ENCODE data around the gene TNS3. TPM values are rescaled to one million over a fixed set of nuclear protein-coding genes. Genes with fewer than 3 reads are reported as not detected.

Gene TNS3
- total and polyA plus RNA-seq, 5 donors from 2014 or later, result 1.4 TPM; not detected in 4

GRCh38 chr7:47509571-47509970, 72.3 kb downstream of the TNS3 start:
- Histone ChIP-seq H3K27me3 (ENCODE audit: control insufficient read depth, insufficient read depth, low read length) (no peaks in the 10 kb centered on the region), H3K4me1 (ENCODE audit: control insufficient read depth, insufficient read depth, low read length, poor library complexity, severe bottlenecking) (no peaks in the 10 kb centered on the region), H3K27ac (ENCODE audit: insufficient read depth, low read length, poor library complexity, severe bottlenecking) (no peak overlapping the region), H3K4me3 (ENCODE audit: low read depth, low read length) (no peak overlapping the region), H3K9me3 (ENCODE audit: control insufficient read depth in 2 of 2, low read length in 2 of 2) (no peaks in the 10 kb centered on the region), H3K36me3 (ENCODE audit: control insufficient read depth, insufficient read depth, low read length) (no peaks in the 10 kb centered on the region)
- H3K4me3 Mint-ChIP-seq, result no peak overlapping the region
- H3K27ac Mint-ChIP-seq, result no peak overlapping the region
- no peaks in the 10 kb centered on the region for H3K4me1 Mint-ChIP-seq
- no peak for DNase-seq
- H3K27me3 Mint-ChIP-seq, result no peaks in the 10 kb centered on the region
- peaks cover 0 to 2% (median 0%) of the 10 kb centered on the region in 7 donors for H3K9me3 Mint-ChIP-seq
- H3K36me3 Mint-ChIP-seq, result no peaks in the 10 kb centered on the region
- ATAC-seq (ENCODE audit: low read depth in 2 of 2), result no peak

DNA sequence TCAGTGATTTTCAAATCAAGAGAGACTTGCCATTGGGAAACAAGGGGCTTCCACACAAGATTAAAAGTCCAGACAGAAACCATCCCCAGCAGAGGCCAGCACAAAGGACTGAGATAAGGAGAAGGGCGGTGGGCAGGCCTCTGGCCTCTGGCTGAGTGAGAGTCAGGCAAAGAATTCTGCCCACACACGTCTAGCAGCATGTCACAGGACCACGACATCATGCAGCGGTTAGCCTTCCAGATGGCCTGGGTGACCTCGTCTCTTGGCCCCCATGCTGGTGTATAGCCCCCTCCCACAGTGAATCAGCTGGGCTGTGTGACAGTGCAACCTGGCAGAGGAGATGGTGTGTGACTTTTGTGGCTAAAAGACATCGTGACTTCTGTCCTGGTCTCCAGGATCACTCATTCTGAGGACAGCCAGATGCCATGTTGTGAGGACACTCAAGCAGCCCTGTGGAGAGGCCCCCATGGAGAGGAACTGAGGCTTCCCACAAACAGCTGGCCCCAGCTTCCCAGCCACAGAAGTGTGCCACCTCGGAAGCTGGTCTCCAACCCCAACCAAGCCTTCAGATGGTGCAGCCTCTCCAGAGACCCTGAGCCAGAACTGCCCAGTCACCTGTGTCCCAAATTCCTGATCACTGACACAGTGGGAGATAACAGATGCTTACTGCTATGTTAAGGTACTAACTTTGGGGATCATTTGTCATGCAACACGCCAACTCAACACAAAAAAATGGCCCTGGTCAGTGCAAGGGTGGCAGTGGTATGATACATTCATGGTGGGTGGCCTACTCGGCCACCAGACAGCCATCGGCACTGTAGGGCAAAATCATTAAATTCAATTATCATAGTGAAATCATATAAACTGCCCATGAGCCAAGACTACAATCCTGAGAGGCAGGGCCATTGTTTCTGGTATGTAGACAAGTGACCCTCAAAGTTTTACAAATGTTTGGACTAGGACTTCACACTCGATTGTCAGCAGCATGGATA, 73.2 kb downstream of the TNS3 start:
- Histone ChIP-seq H3K4me3 (ENCODE audit: low read depth, low read length) (no peak overlapping the region), H3K4me1 (ENCODE audit: control insufficient read depth, insufficient read depth, low read length, poor library complexity, severe bottlenecking) (no peaks in the 10 kb centered on the region), H3K27ac (ENCODE audit: insufficient read depth, low read length, poor library complexity, severe bottlenecking) (no peak overlapping the region), H3K9me3 (ENCODE audit: control insufficient read depth in 2 of 2, low read length in 2 of 2) (no peaks in the 10 kb centered on the region), H3K36me3 (ENCODE audit: control insufficient read depth, insufficient read depth, low read length) (no peaks in the 10 kb centered on the region), H3K27me3 (ENCODE audit: control insufficient read depth, insufficient read depth, low read length) (no peaks in the 10 kb centered on the region)
- no peak overlapping the region for H3K4me3 Mint-ChIP-seq
- H3K9me3 Mint-ChIP-seq, result peaks cover 0 to 2% (median 0%) of the 10 kb centered on the region in 7 donors
- H3K36me3 Mint-ChIP-seq, result no peaks in the 10 kb centered on the region
- H3K27ac Mint-ChIP-seq, result no peak overlapping the region
- no peak for ATAC-seq (ENCODE audit: low read depth in 2 of 2)
- no peaks in the 10 kb centered on the region for H3K27me3 Mint-ChIP-seq
- DNase-seq, result no peak
- H3K4me1 Mint-ChIP-seq, result no peaks in the 10 kb centered on the region

GRCh38 chr7:47507522-47507921, 74.4 kb downstream of the TNS3 start:
- Histone ChIP-seq H3K27ac (ENCODE audit: insufficient read depth, low read length, poor library complexity, severe bottlenecking) (no peak overlapping the region), H3K27me3 (ENCODE audit: control insufficient read depth, insufficient read depth, low read length) (no peaks in the 10 kb centered on the region), H3K4me3 (ENCODE audit: low read depth, low read length) (no peak overlapping the region), H3K4me1 (ENCODE audit: control insufficient read depth, insufficient read depth, low read length, poor library complexity, severe bottlenecking) (no peaks in the 10 kb centered on the region), H3K9me3 (ENCODE audit: control insufficient read depth in 2 of 2, low read length in 2 of 2) (no peaks in the 10 kb centered on the region), H3K36me3 (ENCODE audit: control insufficient read depth, insufficient read depth, low read length) (no peaks in the 10 kb centered on the region)
- peaks cover 0 to 2% (median 0%) of the 10 kb centered on the region in 7 donors for H3K9me3 Mint-ChIP-seq
- no peak overlapping the region for H3K4me3 Mint-ChIP-seq
- no peak for ATAC-seq (ENCODE audit: low read depth in 2 of 2)
- H3K27me3 Mint-ChIP-seq, result no peaks in the 10 kb centered on the region
- DNase-seq, result no peak
- H3K36me3 Mint-ChIP-seq, result no peaks in the 10 kb centered on the region
- no peak overlapping the region for H3K27ac Mint-ChIP-seq
- no peaks in the 10 kb centered on the region for H3K4me1 Mint-ChIP-seq

GRCh38 chr7:47506382-47507339, 75.2 kb downstream of the TNS3 start:
- Histone ChIP-seq H3K4me3 (ENCODE audit: low read depth, low read length) (no peak overlapping the region), H3K27me3 (ENCODE audit: control insufficient read depth, insufficient read depth, low read length) (no peaks in the 10 kb centered on the region), H3K36me3 (ENCODE audit: control insufficient read depth, insufficient read depth, low read length) (no peaks in the 10 kb centered on the region), H3K4me1 (ENCODE audit: control insufficient read depth, insufficient read depth, low read length, poor library complexity, severe bottlenecking) (no peaks in the 10 kb centered on the region), H3K27ac (ENCODE audit: insufficient read depth, low read length, poor library complexity, severe bottlenecking) (no peak overlapping the region), H3K9me3 (ENCODE audit: control insufficient read depth in 2 of 2, low read length in 2 of 2) (no peaks in the 10 kb centered on the region)
- ATAC-seq (ENCODE audit: low read depth in 2 of 2) (no peak), DNase-seq (no peak)
- Mint-ChIP-seq H3K27me3 (no peaks in the 10 kb centered on the region), H3K9me3 (peaks cover 0 to 2% (median 0%) of the 10 kb centered on the region in 7 donors), H3K4me1 (no peaks in the 10 kb centered on the region), H3K4me3 (no peak overlapping the region), H3K36me3 (no peaks in the 10 kb centered on the region), H3K27ac (no peak overlapping the region)

DNA sequence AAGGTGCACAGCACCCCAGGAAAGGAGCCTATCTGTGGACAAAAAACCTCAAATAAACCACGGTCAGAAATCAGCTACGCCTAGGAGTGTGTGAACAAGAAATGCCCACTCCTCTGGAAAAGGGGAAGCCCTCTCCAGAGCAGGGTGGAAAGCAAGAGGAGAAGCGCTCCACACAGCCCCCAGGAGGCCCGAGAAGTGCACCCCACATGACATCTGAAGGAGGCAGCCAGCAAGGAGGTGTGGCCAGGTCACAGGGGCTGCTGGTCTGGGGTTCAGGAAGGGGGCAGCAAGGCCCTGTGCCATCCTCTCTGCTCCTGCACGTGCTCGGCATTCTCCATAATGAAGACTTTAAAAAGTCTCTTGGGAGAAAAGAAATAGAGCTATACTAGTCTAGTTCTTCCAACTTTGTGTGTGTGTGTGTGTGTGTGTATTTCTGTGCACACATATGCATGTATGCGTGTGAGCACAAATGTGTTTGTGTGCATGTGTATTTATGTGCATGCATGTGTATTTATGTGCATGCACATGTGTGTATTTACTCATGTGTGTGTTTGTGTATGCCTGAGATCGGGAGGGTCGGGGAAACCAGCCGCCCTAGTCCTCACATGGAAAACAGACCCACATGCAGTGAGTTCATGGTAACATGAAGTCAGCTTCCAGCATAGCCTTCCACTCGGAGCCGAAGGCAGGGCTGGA, 76.5 kb downstream of the TNS3 start:
- no peaks in the 10 kb centered on the region for H3K36me3 Mint-ChIP-seq
- peaks cover 0 to 2% (median 0%) of the 10 kb centered on the region in 7 donors for H3K9me3 Mint-ChIP-seq
- no peak overlapping the region for H3K4me3 ChIP-seq (ENCODE audit: low read depth, low read length)
- no peaks in the 10 kb centered on the region for H3K27me3 Mint-ChIP-seq
- ATAC-seq (ENCODE audit: low read depth in 2 of 2) (no peak), DNase-seq (no peak)
- H3K36me3 ChIP-seq (ENCODE audit: control insufficient read depth, insufficient read depth, low read length), result no peaks in the 10 kb centered on the region
- no peak overlapping the region for H3K27ac Mint-ChIP-seq
- H3K9me3 ChIP-seq (ENCODE audit: control insufficient read depth in 2 of 2, low read length in 2 of 2), result no peaks in the 10 kb centered on the region
- no peaks in the 10 kb centered on the region for H3K4me1 Mint-ChIP-seq
- H3K27me3 ChIP-seq (ENCODE audit: control insufficient read depth, insufficient read depth, low read length), result no peaks in the 10 kb centered on the region
- no peaks in the 10 kb centered on the region for H3K4me1 ChIP-seq (ENCODE audit: control insufficient read depth, insufficient read depth, low read length, poor library complexity, severe bottlenecking)
- H3K4me3 Mint-ChIP-seq, result no peak overlapping the region
- no peak overlapping the region for H3K27ac ChIP-seq (ENCODE audit: insufficient read depth, low read length, poor library complexity, severe bottlenecking)

DNA sequence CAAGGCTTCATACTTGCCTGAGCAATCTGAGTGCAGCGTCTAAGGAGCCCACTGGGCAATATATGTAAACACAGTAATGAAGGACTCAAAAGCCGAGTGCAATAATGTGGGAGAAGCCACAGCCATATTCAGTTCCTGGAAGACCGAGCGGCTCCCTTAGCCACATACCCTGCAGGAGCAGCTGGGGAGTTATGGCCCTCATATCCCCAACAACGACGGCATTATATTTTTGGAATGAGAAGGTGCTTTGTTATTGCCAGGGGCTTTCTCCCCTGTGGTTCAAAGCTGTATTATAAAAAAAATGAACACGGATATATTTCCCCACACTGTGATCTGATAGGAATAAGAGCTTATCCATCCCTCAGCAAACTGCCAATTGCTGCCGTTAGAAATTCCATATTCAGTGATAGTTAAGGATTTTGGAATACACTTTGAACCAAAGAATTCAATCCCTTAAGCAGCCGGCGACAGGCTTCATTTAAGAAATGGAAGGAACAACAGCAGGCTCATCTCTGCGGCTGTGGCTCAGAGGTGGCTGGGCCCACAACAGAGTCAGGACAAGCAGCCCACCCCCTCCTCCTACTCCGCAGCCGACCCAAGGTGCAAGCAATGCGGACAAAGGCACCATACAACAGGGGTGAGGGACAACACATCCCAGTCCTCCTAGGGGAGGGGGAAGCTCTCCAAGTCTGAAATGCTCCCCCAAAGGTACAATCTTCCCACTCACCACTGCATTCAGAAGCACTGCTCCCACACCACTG, 77.2 kb downstream of the TNS3 start:
- no peaks in the 10 kb centered on the region for H3K27me3 Mint-ChIP-seq
- DNase-seq (no peak), ATAC-seq (ENCODE audit: low read depth in 2 of 2) (no peak)
- Histone ChIP-seq H3K4me1 (ENCODE audit: control insufficient read depth, insufficient read depth, low read length, poor library complexity, severe bottlenecking) (no peaks in the 10 kb centered on the region), H3K36me3 (ENCODE audit: control insufficient read depth, insufficient read depth, low read length) (no peaks in the 10 kb centered on the region), H3K4me3 (ENCODE audit: low read depth, low read length) (no peak overlapping the region), H3K27me3 (ENCODE audit: control insufficient read depth, insufficient read depth, low read length) (no peaks in the 10 kb centered on the region), H3K27ac (ENCODE audit: insufficient read depth, low read length, poor library complexity, severe bottlenecking) (no peak overlapping the region), H3K9me3 (ENCODE audit: control insufficient read depth in 2 of 2, low read length in 2 of 2) (no peaks in the 10 kb centered on the region)
- no peaks in the 10 kb centered on the region for H3K4me1 Mint-ChIP-seq
- H3K9me3 Mint-ChIP-seq, result peaks cover 0 to 2% (median 0%) of the 10 kb centered on the region in 7 donors
- H3K4me3 Mint-ChIP-seq, result no peak overlapping the region
- no peak overlapping the region for H3K27ac Mint-ChIP-seq
- H3K36me3 Mint-ChIP-seq, result no peaks in the 10 kb centered on the region

DNA sequence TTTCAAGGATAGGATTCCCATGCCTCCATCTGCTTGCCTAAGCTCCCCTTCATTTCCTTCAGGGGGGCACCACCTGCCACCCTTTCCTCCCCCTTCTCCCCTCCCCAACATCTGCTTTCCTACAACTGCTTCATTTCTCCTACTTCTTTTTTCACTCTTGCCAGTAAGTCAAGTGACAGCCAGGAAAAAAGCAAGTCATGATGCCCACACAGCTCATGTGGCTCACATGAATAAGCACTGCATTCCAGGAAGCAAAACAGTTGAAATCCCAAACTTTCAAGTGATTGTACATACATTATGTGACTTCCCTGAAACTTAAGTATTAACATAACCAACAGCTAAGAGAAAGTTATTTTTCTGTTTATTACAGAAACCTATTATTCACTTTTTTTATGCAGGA, 78.6 kb downstream of the TNS3 start:
- H3K4me3 Mint-ChIP-seq, result no peak overlapping the region
- Histone ChIP-seq H3K4me1 (ENCODE audit: control insufficient read depth, insufficient read depth, low read length, poor library complexity, severe bottlenecking) (no peaks in the 10 kb centered on the region), H3K36me3 (ENCODE audit: control insufficient read depth, insufficient read depth, low read length) (no peaks in the 10 kb centered on the region), H3K4me3 (ENCODE audit: low read depth, low read length) (no peak overlapping the region), H3K27me3 (ENCODE audit: control insufficient read depth, insufficient read depth, low read length) (no peaks in the 10 kb centered on the region), H3K27ac (ENCODE audit: insufficient read depth, low read length, poor library complexity, severe bottlenecking) (no peak overlapping the region), H3K9me3 (ENCODE audit: control insufficient read depth in 2 of 2, low read length in 2 of 2) (no peaks in the 10 kb centered on the region)
- no peaks in the 10 kb centered on the region for H3K4me1 Mint-ChIP-seq
- H3K27me3 Mint-ChIP-seq, result no peaks in the 10 kb centered on the region
- no peak overlapping the region for H3K27ac Mint-ChIP-seq
- ATAC-seq (ENCODE audit: low read depth in 2 of 2), result no peak
- H3K9me3 Mint-ChIP-seq, result peaks cover 0 to 2% (median 0%) of the 10 kb centered on the region in 7 donors
- no peak for DNase-seq
- no peaks in the 10 kb centered on the region for H3K36me3 Mint-ChIP-seq

All from CD4-positive, CD25-positive, alpha-beta regulatory T cell (primary cell).